Stomach (tissue), 4 donors: ENCODE results near the gene ZBTB46.

Experiments
- CTCF ChIP-seq, 7 experiments: fragments of 450-650 bp in 4 of 7; fragments of 200-600 bp in 3 of 7; sonication (generic) in 3 of 7; IDR thresholded peaks; one replicate each; pipeline ENCODE4 v1.5.1; 2016 to 2019; ENCODE audit warnings: antibody characterized with exemption in 7 of 7, control low read depth in 2 of 7, mild to moderate bottlenecking in 1 of 7
- POLR2A ChIP-seq, 4 donors: fragments of 450-650 bp; IDR thresholded peaks; one replicate each; pipeline ENCODE4 v1.6.1; 2016; ENCODE audit warnings: antibody characterized with exemption in 4 of 4, control low read depth in 2 of 4, mild to moderate bottlenecking in 1 of 4, moderate library complexity in 1 of 4
- POLR2AphosphoS5 ChIP-seq, 3 donors: sonication (generic); formaldehyde crosslinking; IDR thresholded peaks; one replicate each; pipeline ENCODE4 v1.6.1; 2016; ENCODE audit warnings: antibody characterized with exemption in 3 of 3

GRCh38 chr20:63831993-63832686 lies 1.1 kb upstream of the ZBTB46 start:
- no peak for TF ChIP-seq CTCF (IDR thresholded peaks at IDR 0.05)
- TF ChIP-seq POLR2AphosphoS5 (IDR thresholded peaks at IDR 0.05), result no peak
- no peak for TF ChIP-seq POLR2A (IDR thresholded peaks at IDR 0.05)
